PC-3 (cell line): ENCODE results near the gene VAPB. TPM values are rescaled to one million over a fixed set of nuclear protein-coding genes. Genes with fewer than 3 reads are reported as not detected.

Experiments used
- ATAC-seq: fragments of 200-7000 bp; cut with Tn5 transposase; 2 replicates; pipeline ENCODE4 v1.9.1; 2020; ENCODE audit warnings: mild to moderate bottlenecking, moderate library complexity
- BruUV-seq: library from RNA; stranded (reverse); fragments of 400-500 nt; replicated peaks from 2 replicates; lab custom pipeline; 2021; lab: Mats Ljungman, UMichigan
- CTCF ChIA-PET: fragments of 300-600 bp; sonication (Branson Sonifier 250); formaldehyde crosslinking; loops from one replicate; lab custom pipeline; 2022; ENCODE audit warnings: antibody characterized with exemption; lab: Charles Lee
- POLR2A ChIA-PET: fragments of 300-600 bp; sonication (Branson Sonifier 250); formaldehyde crosslinking; loops from one replicate; lab custom pipeline; 2022; ENCODE audit warnings: antibody characterized with exemption; ENCODE audit not compliant: unreplicated experiment; lab: Charles Lee
- DNase-seq: peaks from one replicate; pipeline ENCODE4 v3.0.0-alpha.2; 2015
- H2AFZ ChIP-seq: fragments of 300-600 bp; sonication (generic); 2 replicates; pipeline ENCODE4 v1.6.0; 2016; ENCODE audit warnings: antibody characterized with exemption, low read length
- H3F3A ChIP-seq: fragments of 300-600 bp; sonication (generic); one replicate; pipeline ENCODE4 v1.6.0; 2017; ENCODE audit warnings: antibody characterized with exemption, low read length, control low read depth, mild to moderate bottlenecking; ENCODE audit not compliant: unreplicated experiment
- H3K27ac ChIP-seq: fragments of 300-600 bp; sonication (generic); 2 replicates; pipeline ENCODE4 v1.5.1; 2016; ENCODE audit warnings: mild to moderate bottlenecking, low read length
- H3K27me3 ChIP-seq: fragments of 300-600 bp; sonication (generic); 2 replicates; pipeline ENCODE4 v1.6.1; 2016; ENCODE audit warnings: low read length, mixed read lengths
- H3K36me3 ChIP-seq: fragments of 300-600 bp; sonication (generic); 2 replicates; pipeline ENCODE4 v1.6.1; 2016; ENCODE audit warnings: low read depth, mixed run types, low read length, mixed read lengths
- H3K4me1 ChIP-seq: fragments of 300-600 bp; sonication (generic); 2 replicates; pipeline ENCODE4 v1.5.1; 2016; ENCODE audit warnings: low read length; ENCODE audit not compliant: insufficient read depth
- H3K4me2 ChIP-seq: fragments of 300-600 bp; sonication (generic); 2 replicates; pipeline ENCODE4 v1.6.0; 2016; ENCODE audit warnings: low read length
- H3K4me3 ChIP-seq: fragments of 300-600 bp; sonication (generic); 2 replicates; pipeline ENCODE4 v1.5.1; 2016; ENCODE audit warnings: mild to moderate bottlenecking, low read length, mixed read lengths
- H3K79me2 ChIP-seq: fragments of 300-600 bp; sonication (generic); 2 replicates; pipeline ENCODE4 v1.6.1; 2017; ENCODE audit warnings: low read length, mixed read lengths
- H3K9ac ChIP-seq: fragments of 300-600 bp; sonication (generic); 2 replicates; pipeline ENCODE4 v1.6.0; 2016; ENCODE audit warnings: mild to moderate bottlenecking, low read length
- H3K9me2 ChIP-seq: fragments of 300-600 bp; sonication (generic); replicated peaks from 2 replicates; pipeline ENCODE4 v1.6.1; 2016; ENCODE audit warnings: mixed run types, low read length, mixed read lengths
- H3K9me3 ChIP-seq: fragments of 300-600 bp; sonication (generic); 2 replicates; pipeline ENCODE4 v1.6.1; 2016; ENCODE audit warnings: low read length, mixed read lengths
- H4K20me1 ChIP-seq: fragments of 300-600 bp; sonication (generic); 2 replicates; pipeline ENCODE4 v1.6.1; 2016; ENCODE audit warnings: low read length, mixed read lengths
- CTCF ChIP-seq: fragments of 300-600 bp; sonication (generic); conservative IDR thresholded peaks from 2 replicates; pipeline ENCODE4 v1.5.1; 2017; ENCODE audit warnings: antibody characterized with exemption, low read depth, mild to moderate bottlenecking, low read length
- EZH2 ChIP-seq: fragments of 300-600 bp; sonication (generic); IDR thresholded peaks from one replicate; pipeline ENCODE4 v1.6.1; 2017; ENCODE audit warnings: antibody characterized with exemption, mild to moderate bottlenecking, low read length; ENCODE audit not compliant: unreplicated experiment
- EZH2phosphoT487 ChIP-seq: fragments of 300-600 bp; sonication (generic); IDR thresholded peaks from 2 replicates; pipeline ENCODE4 v1.6.1; 2018; ENCODE audit warnings: mild to moderate bottlenecking, antibody characterized with exemption, low read length, borderline replicate concordance
- intact Hi-C: fragments of 100-400 bp; cut with micrococcal nuclease; formaldehyde crosslinking; loops from 2 replicates; pipeline ENCODE4 v1.9.0; 2023
- total RNA-seq: library from RNA; depleted of rRNA; stranded (reverse); fragments of >200 nt; gene quantifications from 2 replicates; pipeline ENCODE4 v1.2.3, GENCODE V29; 2014

Gene VAPB
- total RNA-seq, 1 experiment from 2014 or later = 16.5 TPM

GRCh38 chr20:58433029-58433647, 44.1 kb downstream of the VAPB start:
- peaks cover 29% of the 10 kb centered on the region; the same call in 1 of the 2 replicates for H3K36me3 ChIP-seq
- no peaks in the 10 kb centered on the region for H3F3A ChIP-seq
- no peak overlapping the region for H3K4me3 ChIP-seq
- H3K27me3 ChIP-seq = no peaks in the 10 kb centered on the region
- no peak overlapping the region for H3K9ac ChIP-seq
- peak; percentile 9; the same call in 1 of the 2 replicates for ATAC-seq
- H3K27ac ChIP-seq = no peak overlapping the region
- TF ChIP-seq CTCF = no peak
- TF ChIP-seq EZH2phosphoT487 = no peak
- no peak for TF ChIP-seq EZH2
- H3K9me3 ChIP-seq = no peaks in the 10 kb centered on the region
- H3K4me2 ChIP-seq = no peak overlapping the region
- H2AFZ ChIP-seq = no peak overlapping the region
- peaks cover 9% of the 10 kb centered on the region; the same call in 1 of the 2 replicates for H3K4me1 ChIP-seq
- H3K79me2 ChIP-seq = peaks cover 97% of the 10 kb centered on the region
- BruUV-seq = no TSS peak
- CTCF ChIA-PET = no interaction called here
- intact Hi-C loops = no loop called here
- POLR2A ChIA-PET = interaction anchor here (0.6 kb wide), 1 partner anchor 42 kb away, joined by 9 read pairs; no protein-coding TSS in a partner anchor
- H3K9me2 ChIP-seq = no peaks in the 10 kb centered on the region
- peaks cover 28% of the 10 kb centered on the region; the same call in 1 of the 2 replicates for H4K20me1 ChIP-seq
- no peak for DNase-seq

- peaks cover 22% of the 10 kb centered on the region; the same call in 1 of the 2 replicates for H4K20me1 ChIP-seq
- DNase-seq = peak; percentile 60
- POLR2A ChIA-PET = interaction anchor here (0.6 kb wide), 1 partner anchor 45 kb away, joined by 4 read pairs; the partner anchor contains the start of gene VAPB
Measured at GRCh38 chr20:58433759-58434158, 44.7 kb downstream of the VAPB start.

More at GRCh38 chr20:58433759-58434158, 44.7 kb downstream of the VAPB start:
- ATAC-seq = peak; percentile 97
- no peak overlapping the region for H3K4me2 ChIP-seq
- no peak overlapping the region for H3K4me3 ChIP-seq
- H3K9me3 ChIP-seq = no peaks in the 10 kb centered on the region
- no peaks in the 10 kb centered on the region for H3F3A ChIP-seq
- TF ChIP-seq EZH2phosphoT487 (no peak), CTCF (no peak), EZH2 (no peak)
- no peaks in the 10 kb centered on the region for H3K27me3 ChIP-seq
- no peaks in the 10 kb centered on the region for H3K9me2 ChIP-seq
- no peak overlapping the region for H3K27ac ChIP-seq
- BruUV-seq = no TSS peak
- intact Hi-C loops = no loop called here
- peaks cover 34% of the 10 kb centered on the region; the same call in 1 of the 2 replicates for H3K36me3 ChIP-seq
- CTCF ChIA-PET = interaction anchor here (0.6 kb wide), 1 partner anchor 95 kb away, joined by 4 read pairs; no protein-coding TSS in a partner anchor
- no peak overlapping the region for H3K9ac ChIP-seq
- H3K79me2 ChIP-seq = peaks cover 97% of the 10 kb centered on the region
- peaks cover 9% of the 10 kb centered on the region; the same call in 1 of the 2 replicates for H3K4me1 ChIP-seq
- no peak overlapping the region for H2AFZ ChIP-seq
